Measurements from ENCODE around the gene PRR16. TPM values are rescaled to one million over a fixed set of nuclear protein-coding genes. Genes with fewer than 3 reads are reported as not detected.

Gene PRR16
- total RNA-seq, 4 donors from 2014 or later = 1.9 to 8.4 (median 2.7) TPM

GRCh38 chr5:120529386-120529785, 65.3 kb downstream of the PRR16 start:
- ATAC-seq (ENCODE audit: low FRiP score) = no peak
- DNase-seq (ENCODE audit: low spot score) = no peak
- TF ChIP-seq CTCF (IDR thresholded peaks at IDR 0.05) = no peak

- DNase-seq (ENCODE audit: low spot score) = no peak
Measured at GRCh38 chr5:120531215-120531614, 67.1 kb downstream of the PRR16 start.

GRCh38 chr5:120532835-120533234, 68.7 kb downstream of the PRR16 start:
- no peak for ATAC-seq (ENCODE audit: low FRiP score)
- TF ChIP-seq CTCF (IDR thresholded peaks at IDR 0.05) = no peak
- DNase-seq (ENCODE audit: low spot score) = no peak

More at GRCh38 chr5:120531215-120531614, 67.1 kb downstream of the PRR16 start:
- no peak for TF ChIP-seq CTCF (IDR thresholded peaks at IDR 0.05)
- ATAC-seq (ENCODE audit: low FRiP score) = no peak

GRCh38 chr5:120533581-120533980, 69.5 kb downstream of the PRR16 start:
- DNase-seq (ENCODE audit: low spot score) = no peak
- ATAC-seq (ENCODE audit: low FRiP score) = no peak
- no peak for TF ChIP-seq CTCF (IDR thresholded peaks at IDR 0.05)

- DNase-seq (ENCODE audit: low spot score) = no peak
- ATAC-seq (ENCODE audit: low FRiP score) = no peak
- TF ChIP-seq CTCF (IDR thresholded peaks at IDR 0.05) = no peak
Measured at GRCh38 chr5:120535900-120536299, 71.8 kb downstream of the PRR16 start.

- TF ChIP-seq CTCF (IDR thresholded peaks at IDR 0.05) = no peak
- DNase-seq (ENCODE audit: low spot score) = no peak
- no peak for ATAC-seq (ENCODE audit: low FRiP score)
Measured at GRCh38 chr5:120538149-120538548, 74.0 kb downstream of the PRR16 start.

GRCh38 chr5:120538644-120539043, 74.5 kb downstream of the PRR16 start:
- DNase-seq (ENCODE audit: low spot score) (no peak), ATAC-seq (ENCODE audit: low FRiP score) (no peak)
- no peak for TF ChIP-seq CTCF (IDR thresholded peaks at IDR 0.05)

Data from omental fat pad (tissue), 4 donors.